Gastrocnemius medialis (tissue), 4 donors: ENCODE measurements around the gene ARHGAP26.

Experiments used
- POLR2A ChIP-seq, 2 donors: fragments of 450-650 bp; IDR thresholded peaks; one replicate each; pipeline ENCODE4 v1.6.1; 2017; ENCODE audit warnings: antibody characterized with exemption in 2 of 2, mild to moderate bottlenecking in 2 of 2, moderate library complexity in 2 of 2
- TF ChIP-seq, protein P1 (sequence below), 5 experiments: fragments of 450-650 bp in 3 of 5; fragments of 200-600 bp in 2 of 5; sonication (generic) in 2 of 5; IDR thresholded peaks in 4 of 5; conservative IDR thresholded peaks in 1 of 5; 1 replicate in 4 of 5; 2 replicates in 1 of 5; pipeline ENCODE4 v1.5.1; 2016 to 2019; ENCODE audit warnings: antibody characterized with exemption in 5 of 5, mild to moderate bottlenecking in 3 of 5, moderate library complexity in 3 of 5

DNA sequence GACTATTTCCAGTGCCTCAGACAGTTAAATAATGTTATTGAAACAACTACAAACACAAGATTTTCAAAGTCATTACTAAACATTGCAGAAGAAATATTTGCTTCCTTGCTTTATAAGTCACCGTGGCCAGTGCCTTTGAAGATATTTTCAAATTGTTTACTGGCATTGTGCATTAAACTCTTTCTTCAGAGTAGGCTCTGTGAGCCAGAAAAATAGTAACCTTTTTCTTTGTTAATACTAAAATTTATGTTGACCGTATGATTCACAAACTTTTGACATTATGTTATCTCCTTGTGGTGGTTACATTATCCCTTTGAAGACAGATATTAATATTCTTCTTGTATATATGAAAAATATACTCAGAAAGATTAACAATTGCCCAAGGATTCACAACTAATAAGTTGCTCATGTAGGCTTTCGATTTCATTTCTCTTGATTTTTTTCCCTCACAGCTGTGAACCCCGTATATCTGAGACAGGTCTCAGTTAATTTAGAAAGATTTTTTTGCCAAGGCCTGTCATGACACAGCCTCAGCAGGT is 493.2 kb downstream of the ARHGAP26 start:
- TF ChIP-seq, protein P1, sequence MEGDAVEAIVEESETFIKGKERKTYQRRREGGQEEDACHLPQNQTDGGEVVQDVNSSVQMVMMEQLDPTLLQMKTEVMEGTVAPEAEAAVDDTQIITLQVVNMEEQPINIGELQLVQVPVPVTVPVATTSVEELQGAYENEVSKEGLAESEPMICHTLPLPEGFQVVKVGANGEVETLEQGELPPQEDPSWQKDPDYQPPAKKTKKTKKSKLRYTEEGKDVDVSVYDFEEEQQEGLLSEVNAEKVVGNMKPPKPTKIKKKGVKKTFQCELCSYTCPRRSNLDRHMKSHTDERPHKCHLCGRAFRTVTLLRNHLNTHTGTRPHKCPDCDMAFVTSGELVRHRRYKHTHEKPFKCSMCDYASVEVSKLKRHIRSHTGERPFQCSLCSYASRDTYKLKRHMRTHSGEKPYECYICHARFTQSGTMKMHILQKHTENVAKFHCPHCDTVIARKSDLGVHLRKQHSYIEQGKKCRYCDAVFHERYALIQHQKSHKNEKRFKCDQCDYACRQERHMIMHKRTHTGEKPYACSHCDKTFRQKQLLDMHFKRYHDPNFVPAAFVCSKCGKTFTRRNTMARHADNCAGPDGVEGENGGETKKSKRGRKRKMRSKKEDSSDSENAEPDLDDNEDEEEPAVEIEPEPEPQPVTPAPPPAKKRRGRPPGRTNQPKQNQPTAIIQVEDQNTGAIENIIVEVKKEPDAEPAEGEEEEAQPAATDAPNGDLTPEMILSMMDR (IDR thresholded peaks at IDR 0.05 in 4 of 5, conservative IDR thresholded peaks at IDR 0.05 in 1 of 5), result no peak
- TF ChIP-seq POLR2A (IDR thresholded peaks at IDR 0.05), result no peak
